GM21515 (cell line): Measurements from ENCODE around the gene NR2F6.
A peak's percentile ranks its signal among the peaks of the same experiment; 100 is the strongest.

Experiments used
- ATAC-seq: cut with Tn5 transposase; IDR thresholded peaks from one replicate; pipeline ENCODE4 v1.9.1; 2021; ENCODE audit not compliant: unreplicated experiment

The NR2F6 gene

DNA sequence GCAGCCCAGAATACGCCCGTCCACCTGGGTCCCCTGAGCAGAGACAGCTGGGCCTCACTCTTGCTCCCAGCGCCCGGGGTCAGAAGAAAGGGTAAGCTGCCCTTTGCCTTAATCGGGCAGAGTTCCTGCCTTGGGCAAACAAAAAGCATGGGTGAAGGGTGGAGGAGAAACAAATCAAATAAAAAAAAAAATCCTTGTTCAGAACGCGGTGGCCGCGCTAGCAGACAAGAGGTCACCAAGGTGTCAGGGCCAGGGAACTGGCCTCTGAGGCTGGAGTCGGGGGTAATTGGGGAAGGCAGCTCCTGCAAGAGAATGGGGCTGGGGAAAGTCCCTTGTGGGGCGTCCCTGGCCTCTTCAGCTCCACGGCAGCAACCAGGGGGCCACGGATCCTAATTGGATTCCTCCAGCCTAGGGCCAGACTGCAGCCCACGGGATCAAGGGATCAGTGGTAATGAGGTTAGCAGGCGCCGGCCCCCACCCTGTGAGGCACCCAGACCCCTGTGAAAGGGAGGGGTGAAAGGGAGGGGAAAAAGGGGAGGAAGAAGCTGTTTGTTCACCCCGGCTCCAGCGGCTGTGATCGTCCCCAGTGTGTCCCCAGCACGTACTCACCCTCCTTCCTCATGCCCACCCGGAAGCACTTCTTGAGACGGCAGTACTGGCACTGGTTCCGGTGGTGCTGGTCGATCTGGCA, 5.5 kb downstream of the NR2F6 start:
- ATAC-seq, result no peak

DNA sequence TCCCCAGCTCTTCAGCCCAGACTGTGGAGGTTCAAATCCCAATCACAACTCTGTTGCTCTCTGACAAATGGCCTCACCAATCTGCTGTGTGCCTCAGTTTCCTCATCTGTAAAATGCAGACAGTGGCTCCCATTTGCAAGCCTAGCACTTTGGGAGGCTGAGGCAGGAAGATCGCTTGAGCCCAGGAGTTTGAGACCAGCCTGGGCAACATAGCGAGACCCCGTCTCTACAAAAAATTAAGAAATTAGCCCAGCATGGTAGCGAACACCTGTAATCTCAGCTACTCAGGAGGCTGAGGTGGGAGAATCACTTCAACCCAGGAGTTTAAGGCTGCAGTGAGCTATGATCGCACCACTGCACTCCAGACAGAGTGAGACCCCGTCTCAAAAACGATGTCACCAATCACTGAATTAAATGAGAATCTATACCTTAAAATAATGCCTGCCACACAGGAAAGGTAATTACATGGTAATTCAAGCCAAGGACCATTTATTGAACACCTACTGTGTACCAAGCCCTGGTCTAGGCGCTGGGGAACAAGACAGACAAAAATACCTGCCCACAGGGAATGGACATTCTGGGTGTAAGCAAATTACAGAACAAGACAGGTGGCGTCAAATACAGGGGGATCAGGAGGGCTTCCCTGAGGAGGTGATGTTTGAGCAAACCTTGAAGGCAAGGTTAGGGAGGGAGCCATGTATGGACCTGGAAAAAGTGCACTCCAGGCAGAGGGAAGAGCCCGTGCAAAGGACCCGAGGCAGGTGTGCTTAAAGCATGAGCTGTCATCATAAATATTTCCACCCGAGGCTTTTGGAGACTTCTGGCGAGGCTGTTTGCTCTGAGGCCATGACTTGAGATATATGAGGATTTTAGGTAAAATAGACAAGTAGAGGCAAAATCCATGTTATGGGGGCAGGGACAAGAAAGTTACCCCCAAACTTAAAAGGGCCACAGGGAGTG, 7.7 kb downstream of the NR2F6 start:
- ATAC-seq, result no peak

DNA sequence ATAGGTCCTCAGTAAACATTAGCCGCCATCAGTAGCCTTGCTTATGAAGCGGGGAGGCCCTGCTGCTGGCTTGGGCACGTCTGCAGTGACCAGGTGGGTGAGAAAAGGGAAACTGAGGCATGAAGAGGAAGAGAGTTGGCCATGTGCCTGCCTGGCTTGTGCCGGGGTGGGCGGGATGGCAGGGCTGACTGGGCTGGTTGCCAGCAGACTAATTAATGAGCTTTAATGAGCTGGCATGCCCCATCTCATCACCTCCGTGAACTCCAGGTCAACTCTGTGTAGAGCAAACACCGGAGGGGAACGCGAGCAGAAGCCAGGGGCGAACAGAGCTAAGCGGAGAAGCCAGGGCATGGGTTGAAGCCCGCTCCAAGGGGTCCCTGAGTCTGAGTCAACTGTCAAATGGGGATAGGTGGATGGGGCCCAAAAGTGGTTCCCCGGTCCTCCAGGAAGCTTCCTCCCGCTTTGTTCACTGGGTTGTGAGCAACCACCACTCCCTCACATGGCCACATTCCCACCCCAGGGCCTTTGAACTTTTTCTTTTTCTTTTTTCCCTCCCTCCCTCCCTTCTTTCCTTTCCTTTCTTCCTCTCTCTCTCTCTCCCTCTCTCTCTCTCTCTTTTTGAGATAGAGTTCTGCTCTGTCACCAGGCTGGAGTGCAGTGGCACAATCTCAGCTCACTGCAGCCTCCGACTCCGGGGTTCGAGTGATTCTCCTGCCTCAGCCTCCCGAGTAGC, 8.7 kb downstream of the NR2F6 start:
- ATAC-seq, result no peak

DNA sequence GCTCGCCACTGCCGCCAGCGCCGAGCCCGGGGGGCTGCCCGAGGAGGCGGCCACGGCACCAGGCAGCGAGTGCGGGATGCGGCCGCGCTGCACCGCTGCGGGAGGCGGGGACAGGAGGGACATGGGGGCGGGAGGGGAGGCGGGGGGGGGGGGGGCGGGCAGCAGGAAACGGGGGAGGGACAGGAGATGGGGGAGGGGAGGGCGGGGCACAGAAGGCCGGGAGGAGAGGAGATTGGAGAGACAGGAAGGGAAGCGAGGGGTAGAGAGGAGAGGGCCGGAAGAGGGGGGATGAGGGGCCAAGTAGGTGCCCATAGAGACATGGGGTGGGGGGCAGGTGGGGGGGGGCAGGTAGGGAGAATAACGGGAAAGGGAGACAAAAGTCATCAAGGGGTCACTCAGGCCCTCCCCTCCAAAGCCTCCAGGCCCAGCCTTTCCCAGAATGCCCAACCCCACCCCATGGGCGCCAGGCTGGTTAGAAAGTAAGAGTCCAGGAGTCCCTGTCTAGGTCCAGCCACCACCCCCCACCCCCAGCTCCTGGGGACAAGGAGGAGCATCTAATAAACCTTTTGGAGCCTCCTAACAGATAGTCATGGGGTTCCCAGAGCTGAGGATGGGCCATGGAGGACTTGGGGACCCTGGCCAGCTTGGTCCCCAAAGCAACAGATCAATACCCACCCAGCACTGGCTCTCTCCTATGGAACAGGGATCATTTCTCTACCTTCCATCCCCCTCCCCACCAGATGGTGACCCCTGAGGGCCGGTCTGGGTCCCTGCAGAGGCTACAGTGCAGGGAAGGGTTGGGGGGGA, 9.5 kb downstream of the NR2F6 start:
- ATAC-seq, result no peak

DNA sequence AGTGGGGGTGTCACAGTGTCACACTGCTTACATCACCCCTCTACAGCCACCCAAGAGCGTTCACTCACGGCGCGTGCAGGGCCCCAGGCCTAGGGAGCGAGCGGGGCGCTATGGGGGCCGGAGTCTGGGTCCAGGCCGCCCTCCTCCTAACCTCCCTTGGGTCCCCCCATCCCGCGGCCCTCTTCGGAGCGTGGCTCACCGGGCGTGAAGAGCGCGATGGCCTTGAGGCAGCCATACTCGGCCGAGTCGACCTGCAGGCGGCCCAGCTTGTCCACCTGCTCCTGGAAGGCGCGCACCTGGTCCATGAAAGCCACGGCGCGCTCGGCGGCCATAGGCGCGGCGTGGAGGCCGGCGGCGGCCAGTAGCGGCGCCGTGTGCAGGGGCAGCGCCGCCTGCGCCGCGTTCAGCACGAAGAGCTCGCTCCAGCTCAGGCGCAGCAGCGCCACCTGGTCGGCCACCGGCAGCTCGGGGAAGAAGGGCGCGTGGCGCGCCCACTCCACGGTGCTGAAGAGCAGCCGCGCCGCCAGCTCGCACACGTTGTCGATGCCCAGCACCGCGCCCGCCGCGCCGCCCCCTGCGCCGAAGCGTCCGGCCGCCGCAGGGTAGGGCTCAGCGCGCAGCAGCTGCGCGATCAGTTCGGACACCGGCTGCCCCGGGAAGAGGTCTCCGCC, 10.3 kb downstream of the NR2F6 start:
- no peak for ATAC-seq

- ATAC-seq, result peak; percentile 48
Observed at GRCh38 chr19:17234911-17235299, 10.8 kb downstream of the NR2F6 start.

DNA sequence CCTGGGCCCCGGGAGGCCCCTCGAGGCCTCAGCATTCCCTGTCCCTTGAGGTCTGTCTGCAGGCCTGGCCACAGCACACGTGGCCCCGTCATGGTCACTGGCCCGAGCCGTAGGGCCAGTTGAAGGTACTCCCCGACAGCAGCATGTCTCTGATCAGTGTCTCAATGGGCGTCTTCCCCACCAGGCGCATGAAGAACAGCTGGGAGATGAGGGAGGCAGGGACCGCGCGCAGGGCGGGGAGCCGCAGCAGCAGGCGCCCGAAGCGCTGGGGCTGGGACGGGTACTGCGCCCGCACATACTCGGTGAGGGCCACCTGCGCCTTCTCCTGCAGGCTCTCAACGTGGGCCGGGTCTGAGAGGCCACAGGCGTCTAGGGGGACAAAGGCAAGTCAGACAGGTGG, 13.5 kb downstream of the NR2F6 start:
- ATAC-seq, result no peak

- no peak for ATAC-seq
Observed at GRCh38 chr19:17229890-17230289, 15.8 kb downstream of the NR2F6 start.

- ATAC-seq, result no peak
Observed at GRCh38 chr19:17227798-17228367, 17.8 kb downstream of the NR2F6 start.

DNA sequence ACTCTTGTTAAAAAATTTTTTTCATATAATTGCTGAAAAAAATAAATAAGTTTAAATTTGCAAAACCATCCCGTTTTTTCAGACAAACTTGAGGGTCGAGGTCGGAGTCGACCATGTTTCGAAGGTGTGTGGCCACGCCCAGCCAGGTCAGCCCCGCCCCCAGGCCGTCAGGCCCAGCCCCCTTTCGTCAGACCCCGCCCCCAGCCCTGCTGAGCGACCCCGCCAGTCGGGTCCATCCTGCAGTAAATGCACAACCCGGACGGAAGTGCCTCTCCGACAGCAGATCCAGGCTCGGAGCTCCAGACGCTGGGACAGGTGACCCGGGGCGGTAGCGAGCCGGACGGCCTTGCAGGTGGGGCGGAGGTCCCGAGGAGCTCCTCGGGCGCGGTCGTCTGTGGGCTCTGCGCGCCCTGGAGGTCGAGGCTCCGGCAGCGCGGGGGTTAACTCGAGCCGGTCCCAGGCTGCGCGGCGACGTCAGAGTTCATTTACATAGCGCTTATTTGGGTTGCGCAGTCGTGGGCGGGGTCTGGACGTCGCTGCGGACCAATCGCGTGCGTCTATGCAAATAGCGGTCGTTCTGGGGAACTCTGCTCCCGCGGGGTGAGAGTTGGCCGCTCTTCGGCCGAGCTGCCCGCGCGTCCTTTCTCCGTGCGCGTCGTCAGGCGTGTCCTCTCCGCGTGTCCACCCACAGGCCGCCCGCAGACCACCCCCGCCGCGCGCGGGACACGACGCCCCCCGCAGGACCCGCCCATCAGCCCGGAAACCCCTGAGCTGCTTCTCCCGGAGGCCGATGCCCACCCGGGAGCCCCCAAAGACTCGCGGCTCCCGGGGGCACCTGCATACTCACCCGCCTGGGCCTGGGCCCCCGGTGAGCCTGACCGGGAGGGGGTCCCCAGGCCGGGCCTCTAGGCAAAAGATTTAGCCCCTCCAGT, 19.5 kb downstream of the NR2F6 start, which contains the start of gene OCEL1:
Gene OCEL1, plus strand, starts transcription at position 225 of the 932 bp plus-strand sequence. Its CDS starts 22 bp downstream, at position 247.
- ATAC-seq, result peak; percentile 87

GRCh38 chr19:17225053-17225452, 20.7 kb downstream of the NR2F6 start:
- ATAC-seq, result no peak

GRCh38 chr19:17220207-17220758, 25.4 kb downstream of the NR2F6 start:
- ATAC-seq, result no peak

DNA sequence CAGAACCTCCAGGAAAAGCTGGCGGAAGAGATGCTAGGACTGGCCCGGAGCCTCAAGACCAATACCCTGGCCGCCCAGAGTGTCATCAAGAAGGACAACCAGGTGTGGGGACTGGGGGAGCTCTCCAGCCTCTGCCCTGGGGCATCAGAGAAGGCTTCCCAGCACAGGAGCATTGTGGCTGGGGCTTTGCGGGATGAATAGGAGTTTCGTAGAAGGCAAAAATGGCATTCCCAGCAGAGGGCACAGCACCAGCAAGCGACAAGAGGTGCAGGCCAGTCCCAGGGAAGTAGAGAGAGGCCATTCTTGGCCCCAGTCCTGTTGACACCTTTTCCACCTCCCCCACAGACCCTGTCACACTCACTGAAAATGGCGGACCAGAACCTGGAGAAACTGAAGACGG, 26.4 kb downstream of the NR2F6 start:
- no peak for ATAC-seq

- ATAC-seq, result no peak
Observed at GRCh38 chr19:17216058-17216670, 29.6 kb downstream of the NR2F6 start.

- ATAC-seq, result peak; percentile 59
Observed at GRCh38 chr19:17215127-17215971, 30.4 kb downstream of the NR2F6 start, which contains the start of gene USE1. Gene USE1, plus strand, starts transcription at chr19:17215357. Its CDS starts 49 bp downstream, at chr19:17215406.

GRCh38 chr19:17214508-17215126, 31.1 kb downstream of the NR2F6 start:
- ATAC-seq, result no peak
